HT1080 (cell line): ENCODE results near the gene JADE2. TPM values are rescaled to one million over a fixed set of nuclear protein-coding genes. Genes with fewer than 3 reads are reported as not detected.
"Not testable (repeated sequence)": the region's sequence is repeated elsewhere in the genome, so short reads cannot be mapped to it uniquely, and the experiment has no call there.

Experiments used
- DNase-seq: peaks from one replicate; pipeline ENCODE4 v3.0.0-alpha.2; 2015; ENCODE audit warnings: low read depth
- polyA plus RNA-seq, 2 experiments: library from polyadenylated mRNA; depleted of rRNA; stranded (reverse); fragments of >200 nt; gene quantifications; 2 replicates each; pipeline ENCODE4 v1.2.3, GENCODE V29; 2015
- total RNA-seq: library from RNA; depleted of rRNA; stranded (reverse); fragments of >200 nt; shearing (Covaris generic); gene quantifications from 2 replicates; pipeline ENCODE4 v1.2.3, GENCODE V29; 2014; rRNA removed

JADE2 gene
- total RNA-seq = 33.5 and 46.9 TPM in 2 replicates
- 14.7 and 16.3 TPM in 2 replicates for polyA plus RNA-seq (2015; cell fraction: cytosol; rRNA removed)
- 17.0 and 17.4 TPM in 2 replicates for polyA plus RNA-seq (2015; cell fraction: nucleus; rRNA removed)

- DNase-seq = peak; percentile 59
Measured at GRCh38 chr5:134524826-134525682, at the start of gene JADE2. Gene JADE2 (plus strand): TSS chr5:134525670. CDS start chr5:134535858, 10,188 bp downstream.

GRCh38 chr5:134477462-134478245 lies 47.8 kb upstream of the JADE2 start:
- peak; percentile 36 for DNase-seq

GRCh38 chr5:134479839-134480238 lies 45.6 kb upstream of the JADE2 start:
- DNase-seq = no peak

GRCh38 chr5:134489227-134489944 lies 36.1 kb upstream of the JADE2 start:
- no peak for DNase-seq

- no peak for DNase-seq
Measured at GRCh38 chr5:134490255-134490924, 35.1 kb upstream of the JADE2 start.

GRCh38 chr5:134490925-134491271 lies 34.6 kb upstream of the JADE2 start:
- no peak for DNase-seq

- DNase-seq = no peak
Measured at GRCh38 chr5:134491841-134492442, 33.5 kb upstream of the JADE2 start.

GRCh38 chr5:134492568-134492967 lies 32.9 kb upstream of the JADE2 start:
- DNase-seq = no peak

- no peak for DNase-seq
Measured at GRCh38 chr5:134493461-134494055, 31.9 kb upstream of the JADE2 start.

- no peak for DNase-seq
Measured at GRCh38 chr5:134494780-134495179, 30.7 kb upstream of the JADE2 start.

GRCh38 chr5:134499905-134500304 lies 25.6 kb upstream of the JADE2 start:
- DNase-seq = not testable (repeated sequence)

- no peak for DNase-seq
Measured at GRCh38 chr5:134500699-134501430, 24.6 kb upstream of the JADE2 start.

GRCh38 chr5:134502259-134502658 lies 23.2 kb upstream of the JADE2 start:
- no peak for DNase-seq

GRCh38 chr5:134503088-134503936 lies 22.2 kb upstream of the JADE2 start:
- peak; percentile 100 for DNase-seq

- DNase-seq = no peak
Measured at GRCh38 chr5:134503937-134504437, 21.5 kb upstream of the JADE2 start.

GRCh38 chr5:134504629-134505300 lies 20.7 kb upstream of the JADE2 start:
- no peak for DNase-seq
